ENCODE measurements around the gene GALT.

- TF ChIP-seq CTCF (IDR thresholded peaks at IDR 0.05) (no peak), POLR2A (IDR thresholded peaks at IDR 0.05) (no peak), POLR2AphosphoS5 (IDR thresholded peaks at IDR 0.05) (no peak)
Measured at GRCh38 chr9:34634551-34635248, 11.8 kb upstream of the GALT start.
